ENCODE data around the gene TEC. TPM values are rescaled to one million over a fixed set of nuclear protein-coding genes. Genes with fewer than 3 reads are reported as not detected.

Gene TEC
- total and polyA plus RNA-seq, 8 donors, result 4.5 to 10.6 (median 7.6) TPM

GRCh38 chr4:48112017-48112667 is 157.5 kb downstream of the TEC start:
- intact Hi-C loops (cut with DNase I), result no loop called here
- ATAC-seq (no peak), DNase-seq (no peak)
- Histone ChIP-seq H3K9me3 (no peaks in the 10 kb centered on the region), H3K36me3 (no peaks in the 10 kb centered on the region), H3K4me3 (no peak overlapping the region), H3K27ac (no peak overlapping the region), H3K4me1 (no peaks in the 10 kb centered on the region), H3K27me3 (no peaks in the 10 kb centered on the region)
- no peak for TF ChIP-seq CTCF (IDR thresholded peaks at IDR 0.05)

GRCh38 chr4:48110452-48110978 is 159.1 kb downstream of the TEC start:
- no peaks in the 10 kb centered on the region for H3K4me1 ChIP-seq
- intact Hi-C loops (cut with DNase I), result no loop called here
- no peaks in the 10 kb centered on the region for H3K36me3 ChIP-seq
- H3K27me3 ChIP-seq, result no peaks in the 10 kb centered on the region
- H3K27ac ChIP-seq, result no peak overlapping the region
- no peaks in the 10 kb centered on the region for H3K9me3 ChIP-seq
- TF ChIP-seq CTCF (IDR thresholded peaks at IDR 0.05), result no peak
- ATAC-seq (no peak), DNase-seq (no peak)
- H3K4me3 ChIP-seq, result no peak overlapping the region

- intact Hi-C loops (cut with DNase I), result no loop called here
- peak in 1 of 4 donors; percentile 57 for DNase-seq
- Histone ChIP-seq H3K4me1 (no peaks in the 10 kb centered on the region), H3K36me3 (no peaks in the 10 kb centered on the region), H3K27me3 (no peaks in the 10 kb centered on the region), H3K9me3 (no peaks in the 10 kb centered on the region), H3K4me3 (no peak overlapping the region), H3K27ac (no peak overlapping the region)
- peak in 1 of 2 donors; percentile 24 for TF ChIP-seq CTCF (IDR thresholded peaks at IDR 0.05)
- ATAC-seq, result peak; percentile 81
Observed at GRCh38 chr4:48109413-48110263, 160.0 kb downstream of the TEC start.

GRCh38 chr4:48108309-48109073 is 161.1 kb downstream of the TEC start:
- no peak for DNase-seq
- intact Hi-C loops (cut with DNase I), result no loop called here
- Histone ChIP-seq H3K36me3 (no peaks in the 10 kb centered on the region), H3K4me1 (no peaks in the 10 kb centered on the region), H3K27ac (no peak overlapping the region), H3K27me3 (no peaks in the 10 kb centered on the region), H3K9me3 (no peaks in the 10 kb centered on the region), H3K4me3 (no peak overlapping the region)
- no peak for ATAC-seq
- TF ChIP-seq CTCF (IDR thresholded peaks at IDR 0.05), result no peak

Data from left lung (tissue), 10 donors.